ENCODE results near the gene GNB1L.
A peak's percentile ranks its signal among the peaks of the same experiment; 100 is the strongest.

GNB1L gene

DNA sequence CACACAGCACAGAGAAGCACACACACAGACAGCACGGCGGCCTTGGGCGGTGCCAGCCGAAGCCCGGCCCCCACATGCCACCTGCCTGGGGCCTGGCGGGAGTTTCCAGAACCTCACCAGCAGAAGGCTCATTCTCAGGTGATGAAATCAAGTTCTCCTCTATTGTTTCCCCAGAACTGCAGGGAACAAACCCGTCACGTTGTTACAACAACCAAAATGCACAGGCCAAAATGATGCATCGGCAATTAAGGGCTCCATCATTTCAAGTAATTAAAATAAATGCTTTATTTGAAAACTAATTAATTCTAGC is 30.8 kb downstream of the GNB1L start:
- Histone ChIP-seq H3K9me3 (ENCODE audit: control insufficient read depth in 5 of 5, low read length in 5 of 5) (no peaks in the 10 kb centered on the region), H3K4me3 (ENCODE audit: low read depth in 1 of 5, low read length in 5 of 5) (no peak overlapping the region), H3K9ac (ENCODE audit: low read length in 5 of 5) (no peak overlapping the region), H3K27ac (ENCODE audit: low read depth, low read length) (no peak overlapping the region), H3K4me1 (ENCODE audit: control insufficient read depth in 5 of 5, insufficient read depth in 5 of 5, low read length in 5 of 5) (peaks cover 0 to 40% (median 32%) of the 10 kb centered on the region in 5 donors), H3K36me3 (ENCODE audit: control insufficient read depth in 5 of 5, insufficient read depth in 5 of 5, low read length in 5 of 5) (peaks cover 0 to 8% (median 3%) of the 10 kb centered on the region in 5 donors), H3K27me3 (ENCODE audit: control insufficient read depth in 5 of 5, insufficient read depth in 4 of 5, low read length in 5 of 5) (no peaks in the 10 kb centered on the region)

DNA sequence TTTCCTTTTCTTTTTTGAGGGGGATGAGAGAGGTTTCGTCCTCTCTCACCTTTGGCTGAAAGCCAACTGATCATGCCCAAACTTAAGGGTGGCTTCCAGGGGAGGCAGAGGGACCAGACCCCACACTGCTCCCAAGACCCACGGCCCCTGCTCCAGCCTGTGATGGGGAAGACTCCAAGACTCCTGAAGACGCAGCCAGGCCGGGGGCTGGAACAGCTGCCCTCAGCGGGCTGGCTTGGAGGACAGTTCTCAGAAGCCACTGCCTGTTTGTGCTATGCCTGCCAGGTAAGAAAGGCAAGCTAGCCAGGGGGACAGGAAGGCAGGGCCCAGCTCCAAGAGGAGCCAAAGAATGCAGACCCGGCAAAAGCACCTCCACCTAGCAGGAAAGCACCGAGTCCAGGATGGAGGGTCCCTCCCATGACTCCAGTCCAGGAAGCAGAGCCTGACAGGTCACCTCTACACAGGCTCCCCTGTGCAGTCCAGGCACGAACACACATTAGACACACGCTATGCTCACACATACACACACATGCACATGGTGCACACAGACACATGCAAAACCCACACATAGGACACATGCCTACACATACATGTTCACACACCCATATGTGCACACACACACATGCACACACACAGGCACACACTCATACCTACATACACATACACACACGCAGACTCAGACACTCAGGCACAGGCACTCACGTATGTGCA is 31.3 kb downstream of the GNB1L start:
- Histone ChIP-seq H3K9me3 (ENCODE audit: control insufficient read depth in 5 of 5, low read length in 5 of 5) (no peaks in the 10 kb centered on the region), H3K36me3 (ENCODE audit: control insufficient read depth in 5 of 5, insufficient read depth in 5 of 5, low read length in 5 of 5) (peaks cover 0 to 8% (median 3%) of the 10 kb centered on the region in 5 donors), H3K4me3 (ENCODE audit: low read depth in 1 of 5, low read length in 5 of 5) (no peak overlapping the region), H3K27me3 (ENCODE audit: control insufficient read depth in 5 of 5, insufficient read depth in 4 of 5, low read length in 5 of 5) (no peaks in the 10 kb centered on the region), H3K4me1 (ENCODE audit: control insufficient read depth in 5 of 5, insufficient read depth in 5 of 5, low read length in 5 of 5) (peaks cover 0 to 45% (median 37%) of the 10 kb centered on the region in 5 donors), H3K27ac (ENCODE audit: low read depth, low read length) (no peak overlapping the region), H3K9ac (ENCODE audit: low read length in 5 of 5) (no peak overlapping the region)

DNA sequence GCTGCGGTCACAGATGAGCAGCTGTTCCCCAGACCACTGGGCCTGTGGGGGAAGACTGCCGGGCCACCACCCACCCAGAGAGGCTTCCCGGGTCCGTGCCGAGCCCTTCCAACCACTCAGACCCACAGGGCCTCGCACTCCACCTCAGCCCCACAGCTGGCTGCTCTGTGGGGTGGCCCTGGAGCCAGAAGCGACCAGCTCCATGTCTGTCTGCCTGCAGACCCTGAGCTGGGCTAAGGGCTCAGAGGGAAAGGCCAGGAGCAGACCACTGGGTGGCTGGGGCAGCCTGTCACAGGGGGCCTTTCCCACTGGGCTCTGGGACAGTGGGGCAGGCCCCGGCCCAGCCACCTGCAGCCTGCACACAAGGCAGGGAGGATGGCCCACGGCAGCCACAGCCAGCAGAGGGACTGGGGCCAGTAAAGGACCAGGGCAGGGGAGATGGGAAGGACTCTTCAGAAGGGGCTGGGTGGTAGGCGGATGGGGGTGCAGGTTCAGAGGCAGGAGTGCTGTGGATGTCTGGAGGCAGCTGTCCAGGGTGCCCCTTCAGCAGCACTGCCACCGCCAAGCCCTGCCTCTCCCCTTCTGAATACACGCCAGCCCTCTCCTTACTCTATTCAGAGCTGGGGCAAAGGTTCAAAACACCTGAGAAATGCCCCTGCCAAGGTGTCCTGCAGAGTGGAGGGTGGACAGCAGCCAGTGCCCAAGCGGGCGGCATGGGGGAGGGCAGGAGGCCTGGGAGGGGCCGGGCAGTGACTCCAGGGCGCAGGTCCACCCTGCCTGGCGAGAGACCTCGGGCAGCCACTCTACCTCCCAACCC is 32.2 kb downstream of the GNB1L start:
- H3K9me3 ChIP-seq (ENCODE audit: control insufficient read depth in 5 of 5, low read length in 5 of 5) = no peaks in the 10 kb centered on the region
- H3K27me3 ChIP-seq (ENCODE audit: control insufficient read depth in 5 of 5, insufficient read depth in 4 of 5, low read length in 5 of 5) = no peaks in the 10 kb centered on the region
- H3K27ac ChIP-seq (ENCODE audit: low read depth, low read length) = no peak overlapping the region
- H3K4me1 ChIP-seq (ENCODE audit: control insufficient read depth in 5 of 5, insufficient read depth in 5 of 5, low read length in 5 of 5) = peaks cover 0 to 46% (median 39%) of the 10 kb centered on the region in 5 donors
- H3K9ac ChIP-seq (ENCODE audit: low read length in 5 of 5) = no peak overlapping the region
- H3K4me3 ChIP-seq (ENCODE audit: low read depth in 1 of 5, low read length in 5 of 5) = no peak overlapping the region
- peaks cover 0 to 8% (median 3%) of the 10 kb centered on the region in 5 donors for H3K36me3 ChIP-seq (ENCODE audit: control insufficient read depth in 5 of 5, insufficient read depth in 5 of 5, low read length in 5 of 5)

DNA sequence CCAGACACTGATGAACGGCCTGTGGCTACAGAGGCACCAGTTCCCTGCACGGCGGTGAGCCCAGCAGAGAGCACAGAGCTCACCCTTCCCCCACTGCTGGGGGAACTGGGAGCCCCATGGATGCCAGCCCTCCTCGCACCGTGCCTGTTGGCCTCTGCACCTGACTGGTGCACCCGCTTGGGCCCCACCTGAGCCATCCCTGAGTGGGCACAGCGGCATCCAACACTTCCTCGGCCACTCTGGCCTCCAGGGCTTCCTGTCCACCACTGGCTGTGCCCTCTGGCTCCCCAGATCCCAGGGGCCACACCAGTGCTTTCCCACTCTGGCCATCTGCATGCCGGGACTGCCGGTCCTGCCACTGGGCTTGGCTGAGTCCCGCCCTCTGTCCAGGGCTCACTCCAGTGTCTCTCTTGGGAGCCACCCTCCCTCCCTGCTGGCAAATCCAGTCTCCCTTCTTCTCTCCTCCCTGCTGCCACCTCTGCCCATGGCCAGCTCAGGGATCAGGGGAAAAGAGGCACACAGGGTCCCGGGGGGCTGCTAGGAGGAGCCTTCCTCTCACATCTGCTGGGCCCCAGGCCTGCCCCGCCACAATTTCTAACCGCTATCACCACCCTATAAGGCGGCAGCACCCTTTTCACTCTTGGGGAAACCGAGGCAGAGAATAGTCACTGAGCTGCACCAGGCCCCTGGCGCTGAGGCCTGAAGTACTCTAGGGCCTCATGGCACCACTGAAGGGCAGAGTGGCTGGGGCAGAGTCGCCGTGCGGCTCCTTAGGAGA is 33.0 kb downstream of the GNB1L start:
- Histone ChIP-seq H3K27me3 (ENCODE audit: control insufficient read depth in 5 of 5, insufficient read depth in 4 of 5, low read length in 5 of 5) (no peaks in the 10 kb centered on the region), H3K9ac (ENCODE audit: low read length in 5 of 5) (no peak overlapping the region), H3K27ac (ENCODE audit: low read depth, low read length) (no peak overlapping the region)

DNA sequence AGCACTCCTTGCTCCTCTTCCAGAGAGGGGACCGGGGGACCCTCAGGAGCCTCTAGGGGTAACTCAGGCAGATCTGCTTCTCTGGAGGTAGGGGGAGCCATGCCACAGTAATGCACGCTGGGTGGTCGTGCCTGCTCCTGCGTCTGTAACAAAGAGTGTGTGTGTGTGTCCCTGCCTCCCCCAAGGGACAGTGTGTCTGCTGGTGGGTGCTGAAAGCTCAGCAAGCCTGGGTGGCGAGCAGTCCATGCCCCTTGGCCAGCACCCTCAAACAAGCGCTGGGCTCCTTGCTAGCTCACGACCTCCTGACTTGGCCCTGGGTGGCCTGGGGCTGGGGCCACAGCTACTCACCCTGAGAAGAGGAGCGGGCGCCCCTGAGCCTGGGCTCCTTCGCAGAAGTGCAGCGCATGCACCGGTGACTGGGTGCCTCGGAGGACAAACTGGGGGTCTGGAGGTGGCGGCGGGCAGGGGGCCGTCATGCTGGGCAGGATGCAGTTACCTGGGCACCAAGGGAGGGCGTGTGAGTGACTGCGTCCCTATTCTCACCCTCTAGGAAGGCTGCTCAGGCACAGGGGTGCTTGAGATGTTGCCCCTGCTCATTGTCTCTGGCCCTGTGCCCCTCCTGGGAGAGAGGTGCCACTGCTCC is 33.7 kb downstream of the GNB1L start:
- Histone ChIP-seq H3K4me1 (ENCODE audit: control insufficient read depth in 5 of 5, insufficient read depth in 5 of 5, low read length in 5 of 5) (peaks cover 0 to 45% (median 38%) of the 10 kb centered on the region in 5 donors), H3K9ac (ENCODE audit: low read length in 5 of 5) (no peak overlapping the region), H3K27ac (ENCODE audit: low read depth, low read length) (no peak overlapping the region), H3K9me3 (ENCODE audit: control insufficient read depth in 5 of 5, low read length in 5 of 5) (no peaks in the 10 kb centered on the region), H3K27me3 (ENCODE audit: control insufficient read depth in 5 of 5, insufficient read depth in 4 of 5, low read length in 5 of 5) (no peaks in the 10 kb centered on the region), H3K4me3 (ENCODE audit: low read depth in 1 of 5, low read length in 5 of 5) (no peak overlapping the region), H3K36me3 (ENCODE audit: control insufficient read depth in 5 of 5, insufficient read depth in 5 of 5, low read length in 5 of 5) (peaks cover 0 to 8% (median 3%) of the 10 kb centered on the region in 5 donors)

More for the DNA sequence above, 33.0 kb downstream of the GNB1L start:
- peaks cover 0 to 46% (median 39%) of the 10 kb centered on the region in 5 donors for H3K4me1 ChIP-seq (ENCODE audit: control insufficient read depth in 5 of 5, insufficient read depth in 5 of 5, low read length in 5 of 5)
- no peak overlapping the region for H3K4me3 ChIP-seq (ENCODE audit: low read depth in 1 of 5, low read length in 5 of 5)
- H3K9me3 ChIP-seq (ENCODE audit: control insufficient read depth in 5 of 5, low read length in 5 of 5) = no peaks in the 10 kb centered on the region
- peaks cover 0 to 8% (median 3%) of the 10 kb centered on the region in 5 donors for H3K36me3 ChIP-seq (ENCODE audit: control insufficient read depth in 5 of 5, insufficient read depth in 5 of 5, low read length in 5 of 5)

DNA sequence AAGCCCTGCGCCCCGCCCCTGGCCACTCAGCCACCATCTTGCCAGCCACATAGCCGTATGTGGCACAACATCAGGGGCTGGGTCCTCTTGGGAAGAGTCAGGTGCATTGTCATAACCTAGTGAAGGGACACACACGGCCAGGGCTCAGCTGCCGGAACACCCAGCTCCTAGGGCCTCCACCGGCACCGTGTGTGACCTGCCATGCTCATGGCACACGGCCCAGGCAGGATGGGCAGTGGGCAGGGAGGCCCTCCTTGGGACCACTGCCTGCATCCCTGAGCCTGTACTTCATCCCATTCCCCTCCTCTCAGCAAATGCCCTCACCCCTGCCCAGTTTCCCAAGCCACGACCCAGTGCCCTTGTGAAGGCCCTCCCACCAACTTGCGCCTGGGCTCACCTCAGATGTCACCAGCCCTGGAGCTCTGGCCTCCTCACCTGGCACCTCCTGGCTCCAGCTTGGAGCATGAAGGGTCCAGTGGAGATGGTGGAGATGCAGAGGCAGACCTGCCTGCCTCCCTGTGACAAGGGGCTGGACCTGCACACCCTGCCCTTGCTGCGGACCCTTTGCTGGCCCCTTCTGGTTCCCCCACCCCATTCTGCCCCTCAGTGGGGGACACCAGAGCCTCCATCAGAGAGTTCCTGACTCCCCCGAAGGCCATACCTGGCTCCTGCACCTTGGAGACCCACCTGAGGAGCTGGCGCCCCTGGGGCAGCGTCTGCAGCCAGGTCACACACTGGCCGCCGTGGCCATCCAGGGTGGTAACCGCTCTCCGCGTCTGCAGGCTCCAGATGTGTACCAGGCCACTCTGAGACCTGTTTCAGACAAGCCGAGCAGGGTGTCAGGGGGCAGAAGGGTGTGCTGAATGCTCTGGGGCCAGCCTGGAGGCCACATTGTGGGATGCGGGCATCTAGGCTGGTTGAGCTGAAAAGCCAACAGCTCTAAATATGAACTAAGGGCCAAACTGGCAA is 34.5 kb downstream of the GNB1L start:
- Histone ChIP-seq H3K4me3 (ENCODE audit: low read depth in 1 of 5, low read length in 5 of 5) (no peak overlapping the region), H3K9ac (ENCODE audit: low read length in 5 of 5) (no peak overlapping the region), H3K27me3 (ENCODE audit: control insufficient read depth in 5 of 5, insufficient read depth in 4 of 5, low read length in 5 of 5) (no peaks in the 10 kb centered on the region), H3K9me3 (ENCODE audit: control insufficient read depth in 5 of 5, low read length in 5 of 5) (no peaks in the 10 kb centered on the region), H3K4me1 (ENCODE audit: control insufficient read depth in 5 of 5, insufficient read depth in 5 of 5, low read length in 5 of 5) (peaks cover 0 to 42% (median 35%) of the 10 kb centered on the region in 5 donors), H3K27ac (ENCODE audit: low read depth, low read length) (no peak overlapping the region), H3K36me3 (ENCODE audit: control insufficient read depth in 5 of 5, insufficient read depth in 5 of 5, low read length in 5 of 5) (peaks cover 0 to 8% (median 3%) of the 10 kb centered on the region in 5 donors)

DNA sequence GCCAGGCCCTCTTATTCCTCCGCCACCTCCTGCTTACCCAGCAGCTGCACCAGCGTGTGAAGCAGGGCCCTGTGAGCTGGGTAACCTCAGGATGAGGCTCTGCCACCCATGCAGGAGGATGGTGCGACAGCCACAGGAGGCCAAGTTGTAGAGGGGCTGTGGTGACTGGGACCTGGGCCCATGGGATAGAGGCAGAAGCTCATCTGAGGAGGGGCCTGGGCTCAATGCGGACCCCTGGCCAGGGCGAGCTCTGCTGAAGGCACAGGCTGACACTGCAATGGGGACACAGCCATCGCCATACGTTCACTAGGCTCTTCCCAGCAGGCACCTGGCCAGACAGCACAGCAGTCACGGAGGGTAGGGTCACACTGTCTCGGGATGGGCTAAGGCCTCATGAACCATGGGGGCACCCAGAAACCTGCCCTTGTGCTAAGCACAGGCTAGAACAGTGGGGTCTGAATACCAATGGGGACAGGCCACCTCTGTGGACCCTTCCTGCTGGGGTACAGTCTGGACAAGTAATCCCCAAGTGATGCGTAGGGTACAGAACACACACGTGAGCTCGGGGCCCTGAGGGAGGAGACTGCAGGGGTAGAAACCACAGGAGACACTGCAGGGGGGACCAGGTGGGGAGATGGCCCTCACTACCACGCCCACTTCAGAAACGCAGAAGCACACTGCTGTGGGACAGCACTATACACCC is 35.3 kb downstream of the GNB1L start:
- Histone ChIP-seq H3K4me3 (ENCODE audit: low read depth in 1 of 5, low read length in 5 of 5) (no peak overlapping the region), H3K27ac (ENCODE audit: low read depth, low read length) (no peak overlapping the region), H3K9me3 (ENCODE audit: control insufficient read depth in 5 of 5, low read length in 5 of 5) (no peaks in the 10 kb centered on the region), H3K36me3 (ENCODE audit: control insufficient read depth in 5 of 5, insufficient read depth in 5 of 5, low read length in 5 of 5) (peaks cover 0 to 8% (median 3%) of the 10 kb centered on the region in 5 donors), H3K4me1 (ENCODE audit: control insufficient read depth in 5 of 5, insufficient read depth in 5 of 5, low read length in 5 of 5) (peaks cover 0 to 37% (median 31%) of the 10 kb centered on the region in 5 donors), H3K27me3 (ENCODE audit: control insufficient read depth in 5 of 5, insufficient read depth in 4 of 5, low read length in 5 of 5) (no peaks in the 10 kb centered on the region), H3K9ac (ENCODE audit: low read length in 5 of 5) (no peak overlapping the region)

DNA sequence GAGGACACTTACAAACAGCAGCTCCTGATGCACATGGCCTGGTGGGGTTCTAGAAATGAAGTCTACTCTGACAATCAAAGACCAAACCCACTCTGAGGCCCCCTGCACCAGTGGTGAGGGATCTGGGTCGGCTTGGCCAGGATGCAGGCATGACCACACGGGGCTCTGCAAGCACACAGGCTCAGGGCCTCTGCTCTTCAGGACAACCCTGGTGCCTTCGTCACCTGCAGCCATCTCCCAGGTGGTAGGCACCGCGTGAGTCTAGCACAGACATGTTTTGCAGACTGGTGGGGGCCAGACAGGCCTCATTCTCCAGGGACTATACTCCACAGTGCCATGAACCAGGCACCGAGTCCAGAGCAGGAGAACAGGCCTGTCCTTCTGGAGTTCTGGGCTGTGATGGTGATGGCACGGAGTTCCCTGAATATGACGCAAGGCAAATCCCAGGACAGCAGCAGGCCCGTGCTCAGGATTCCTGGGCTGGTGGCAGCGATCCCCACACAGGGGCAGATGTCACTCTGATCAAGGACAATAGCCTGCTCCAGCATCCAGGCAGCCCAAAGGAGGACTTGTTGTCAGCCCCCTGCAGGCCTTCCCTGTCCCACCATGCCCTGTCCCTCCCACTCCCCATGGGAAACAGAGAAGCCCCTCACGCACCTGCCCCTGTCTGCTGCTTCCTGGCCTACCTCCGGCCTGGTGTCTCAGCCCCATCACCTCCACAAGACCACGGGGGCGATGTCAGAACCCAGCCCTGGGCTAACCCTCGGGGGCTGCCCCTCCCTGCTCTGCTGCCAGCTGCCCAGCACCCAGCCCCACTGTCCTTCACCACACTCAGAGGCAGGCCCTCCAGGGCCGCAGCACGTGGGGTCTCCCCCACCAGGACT is 36.1 kb downstream of the GNB1L start:
- no peaks in the 10 kb centered on the region for H3K27me3 ChIP-seq (ENCODE audit: control insufficient read depth in 5 of 5, insufficient read depth in 4 of 5, low read length in 5 of 5)
- no peaks in the 10 kb centered on the region for H3K9me3 ChIP-seq (ENCODE audit: control insufficient read depth in 5 of 5, low read length in 5 of 5)
- no peak overlapping the region for H3K4me3 ChIP-seq (ENCODE audit: low read depth in 1 of 5, low read length in 5 of 5)
- H3K36me3 ChIP-seq (ENCODE audit: control insufficient read depth in 5 of 5, insufficient read depth in 5 of 5, low read length in 5 of 5) = peaks cover 0 to 8% (median 3%) of the 10 kb centered on the region in 5 donors
- peaks cover 0 to 29% (median 23%) of the 10 kb centered on the region in 5 donors for H3K4me1 ChIP-seq (ENCODE audit: control insufficient read depth in 5 of 5, insufficient read depth in 5 of 5, low read length in 5 of 5)
- H3K9ac ChIP-seq (ENCODE audit: low read length in 5 of 5) = peak overlapping the region in 1 of 5 donors; percentile 4
- no peak overlapping the region for H3K27ac ChIP-seq (ENCODE audit: low read depth, low read length)

All from subcutaneous abdominal adipose tissue (tissue), 5 donors.